ENCODE data around the gene GTF3C6.
"Not testable (repeated sequence)": the region's sequence is repeated elsewhere in the genome, so short reads cannot be mapped to it uniquely, and the experiment has no call there.

The GTF3C6 gene

DNA sequence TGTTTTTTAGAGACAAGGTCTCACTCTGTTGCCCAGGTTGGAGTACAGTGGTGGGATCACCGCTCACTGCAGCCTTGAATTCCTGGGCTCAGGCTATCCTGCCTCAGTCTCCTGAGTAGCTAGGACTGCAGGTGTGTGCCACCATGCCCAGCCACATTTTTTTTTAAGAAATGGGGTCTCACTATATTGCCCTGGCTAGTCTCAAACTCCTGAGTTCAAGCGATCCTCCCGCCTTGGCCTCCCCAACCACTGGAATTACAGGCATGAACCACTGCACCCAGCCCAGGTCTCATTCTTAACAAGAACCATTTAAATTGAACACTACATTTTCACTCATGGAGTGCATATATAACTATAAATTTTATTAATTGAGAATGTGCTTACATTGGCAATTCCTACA is 43.8 kb downstream of the GTF3C6 start:
- peaks cover 41% of the 10 kb centered on the region for H3K36me3 Mint-ChIP-seq (ENCODE audit: low read depth)
- no peak overlapping the region for H3K27ac Mint-ChIP-seq
- H3K4me1 Mint-ChIP-seq (ENCODE audit: low read depth): peaks cover 5% of the 10 kb centered on the region
- no peak overlapping the region for H3K4me3 Mint-ChIP-seq
- no peaks in the 10 kb centered on the region for H3K9me3 Mint-ChIP-seq
- no peaks in the 10 kb centered on the region for H3K27me3 Mint-ChIP-seq (ENCODE audit: low read depth)

DNA sequence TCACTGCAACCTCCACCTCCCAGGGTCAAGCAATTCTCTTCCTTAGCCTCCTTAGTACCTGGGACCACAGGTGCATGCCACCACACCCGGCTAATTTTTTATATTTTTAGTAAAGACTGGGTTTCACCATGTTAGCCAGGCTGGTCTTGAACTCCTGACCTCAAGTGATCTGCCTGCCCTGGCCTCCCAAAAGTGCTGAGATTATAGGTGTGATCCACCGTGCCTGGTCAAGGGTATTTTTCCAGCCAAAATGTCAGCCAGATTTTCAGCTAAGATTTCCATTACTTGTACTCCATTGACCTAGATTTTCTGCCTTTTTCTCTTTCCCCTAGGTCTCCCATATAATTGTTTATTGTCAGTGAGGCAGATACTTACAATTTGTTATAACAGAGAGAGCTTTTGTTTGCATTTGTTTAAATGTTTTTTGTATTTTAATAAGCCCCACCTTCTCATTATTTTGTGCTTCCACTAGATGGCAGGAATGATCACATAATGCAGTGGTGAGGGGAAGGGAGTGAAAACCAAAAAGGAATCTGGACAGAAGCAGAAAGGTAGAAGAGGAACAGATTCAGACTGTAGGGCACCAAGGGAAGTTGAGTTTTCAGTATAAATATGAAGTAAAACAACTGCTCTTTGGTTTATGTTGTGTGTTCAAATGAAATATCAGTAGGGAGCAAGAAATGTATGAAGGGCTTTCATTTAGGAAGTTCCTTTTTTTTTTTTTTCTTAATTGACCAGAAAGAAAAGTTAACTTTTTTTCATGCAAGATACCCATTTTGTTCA is 53.0 kb downstream of the GTF3C6 start:
- Mint-ChIP-seq H3K27me3 (ENCODE audit: low read depth) (no peaks in the 10 kb centered on the region), H3K4me3 (no peak overlapping the region), H3K9me3 (no peaks in the 10 kb centered on the region), H3K36me3 (ENCODE audit: low read depth) (peaks cover 27% of the 10 kb centered on the region), H3K4me1 (ENCODE audit: low read depth) (peaks cover 3% of the 10 kb centered on the region), H3K27ac (no peak overlapping the region)

DNA sequence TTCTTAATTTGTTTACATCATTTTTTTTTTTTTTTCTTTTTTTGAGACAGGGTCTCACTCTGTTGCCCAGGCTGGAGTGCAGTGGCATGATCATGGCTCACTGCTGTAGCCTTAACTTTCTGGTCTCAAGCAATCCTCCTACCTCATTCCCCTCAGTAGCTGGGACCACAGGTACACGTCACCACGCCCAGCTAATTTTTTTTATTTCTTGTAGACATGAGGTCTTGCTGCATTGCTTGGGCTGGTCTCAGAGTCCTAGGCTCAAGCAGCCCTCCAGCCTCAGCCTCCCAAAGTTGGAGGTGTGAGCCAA is 53.6 kb downstream of the GTF3C6 start:
- peaks cover 30% of the 10 kb centered on the region for H3K36me3 Mint-ChIP-seq (ENCODE audit: low read depth)
- no peak overlapping the region for H3K4me3 Mint-ChIP-seq
- no peaks in the 10 kb centered on the region for H3K27me3 Mint-ChIP-seq (ENCODE audit: low read depth)
- H3K4me1 Mint-ChIP-seq (ENCODE audit: low read depth): peaks cover 3% of the 10 kb centered on the region
- no peaks in the 10 kb centered on the region for H3K9me3 Mint-ChIP-seq
- H3K27ac Mint-ChIP-seq: no peak overlapping the region

DNA sequence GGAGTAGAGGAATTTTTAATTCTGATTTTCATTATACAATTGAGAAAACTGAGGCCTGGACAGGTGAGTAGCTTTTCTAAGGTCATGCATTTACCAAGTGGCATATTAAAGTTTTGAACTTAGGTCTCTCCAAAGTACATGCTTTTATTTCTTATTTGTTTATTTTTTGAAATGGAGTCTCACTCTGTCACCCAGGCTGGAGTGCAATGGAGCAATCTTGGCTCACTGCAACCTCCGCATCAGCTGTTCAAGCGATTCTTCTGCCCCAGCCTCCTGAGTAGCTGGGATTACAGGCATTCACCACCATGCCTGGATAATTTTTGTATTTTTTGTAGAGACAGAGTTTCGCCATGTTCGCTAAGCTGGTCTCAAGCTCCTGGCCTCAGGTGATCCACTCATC is 54.0 kb downstream of the GTF3C6 start:
- not testable (repeated sequence) for H3K27me3 Mint-ChIP-seq (ENCODE audit: low read depth); H3K9me3 Mint-ChIP-seq; H3K4me1 Mint-ChIP-seq (ENCODE audit: low read depth); H3K27ac Mint-ChIP-seq; H3K4me3 Mint-ChIP-seq
- H3K36me3 Mint-ChIP-seq (ENCODE audit: low read depth): peaks cover 30% of the 10 kb centered on the region

DNA sequence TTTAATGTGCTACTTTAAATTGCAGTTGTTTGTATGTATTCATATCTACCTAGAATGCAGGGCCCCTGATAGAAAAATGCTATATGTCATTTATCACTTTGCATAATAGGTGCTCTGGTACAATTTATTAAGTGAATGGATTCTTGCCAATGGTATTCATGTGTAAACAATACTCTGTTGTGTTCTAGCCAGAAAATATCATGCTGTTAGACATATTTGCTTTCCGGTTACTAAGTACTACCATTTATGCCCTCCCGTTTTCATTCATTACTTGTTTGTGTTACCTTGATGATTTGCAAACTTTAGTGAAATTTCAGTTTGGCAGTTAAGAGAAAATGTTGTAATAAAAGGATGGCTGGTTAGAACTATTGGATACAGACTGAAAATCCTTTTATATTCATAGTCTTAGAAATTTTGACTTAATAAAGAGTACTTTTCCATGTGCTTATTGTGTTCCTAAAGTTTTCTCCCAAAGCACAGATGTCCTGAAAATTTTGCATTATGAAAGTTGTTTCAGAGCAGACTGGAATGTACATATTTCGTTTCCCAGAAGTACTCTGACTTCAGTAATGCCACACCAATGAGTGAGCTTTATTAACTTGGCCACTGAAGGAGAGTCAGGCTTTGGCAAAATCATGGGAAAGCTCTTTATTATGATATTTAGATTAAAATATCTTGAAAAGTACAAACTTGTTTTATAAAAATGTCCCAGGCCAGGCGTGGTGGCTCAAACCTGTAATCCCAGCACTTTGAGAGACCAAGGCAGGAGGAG is 54.8 kb downstream of the GTF3C6 start:
- Mint-ChIP-seq H3K27me3 (ENCODE audit: low read depth) (no peaks in the 10 kb centered on the region), H3K9me3 (no peaks in the 10 kb centered on the region), H3K4me3 (no peak overlapping the region), H3K27ac (no peak overlapping the region), H3K36me3 (ENCODE audit: low read depth) (peaks cover 31% of the 10 kb centered on the region), H3K4me1 (ENCODE audit: low read depth) (peaks cover 3% of the 10 kb centered on the region)

DNA sequence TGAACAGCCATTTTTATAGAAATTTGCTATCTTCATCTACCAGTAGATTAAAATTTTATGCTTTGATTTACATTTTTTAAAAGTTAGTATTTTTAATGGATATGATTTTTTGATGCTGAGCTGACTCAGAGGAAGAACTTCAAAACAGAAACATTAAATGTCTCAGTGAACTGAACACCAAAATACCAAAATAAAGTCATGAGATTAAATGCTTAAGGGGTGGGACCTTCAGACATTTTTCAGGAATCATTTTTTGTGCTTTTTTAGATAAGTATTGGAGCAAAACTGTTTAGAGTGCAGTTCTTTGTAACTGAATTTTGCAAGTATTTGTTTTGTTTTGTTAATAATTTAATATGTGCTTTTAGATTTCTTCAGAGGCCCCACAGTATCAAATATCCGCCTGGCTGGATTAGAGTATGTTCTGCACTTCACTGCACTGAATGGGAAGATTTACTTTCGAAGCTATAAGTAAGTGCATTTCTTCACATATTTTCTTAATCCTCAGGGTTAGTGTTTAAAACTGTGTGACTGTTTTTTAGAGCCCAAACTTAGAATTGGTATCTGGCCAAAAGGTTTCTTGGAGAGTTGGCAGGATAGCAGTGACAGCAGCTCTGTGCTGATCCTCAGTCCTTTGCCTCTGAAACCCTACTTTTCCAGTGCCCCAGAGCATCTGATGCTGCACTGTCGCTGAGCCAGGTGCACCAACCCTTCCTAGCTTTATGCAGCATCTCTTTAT is 57.1 kb downstream of the GTF3C6 start:
- peaks cover 3% of the 10 kb centered on the region for H3K4me1 Mint-ChIP-seq (ENCODE audit: low read depth)
- H3K27ac Mint-ChIP-seq: no peak overlapping the region
- H3K27me3 Mint-ChIP-seq (ENCODE audit: low read depth): no peaks in the 10 kb centered on the region
- H3K4me3 Mint-ChIP-seq: no peak overlapping the region
- peaks cover 34% of the 10 kb centered on the region for H3K36me3 Mint-ChIP-seq (ENCODE audit: low read depth)
- H3K9me3 Mint-ChIP-seq: no peaks in the 10 kb centered on the region

DNA sequence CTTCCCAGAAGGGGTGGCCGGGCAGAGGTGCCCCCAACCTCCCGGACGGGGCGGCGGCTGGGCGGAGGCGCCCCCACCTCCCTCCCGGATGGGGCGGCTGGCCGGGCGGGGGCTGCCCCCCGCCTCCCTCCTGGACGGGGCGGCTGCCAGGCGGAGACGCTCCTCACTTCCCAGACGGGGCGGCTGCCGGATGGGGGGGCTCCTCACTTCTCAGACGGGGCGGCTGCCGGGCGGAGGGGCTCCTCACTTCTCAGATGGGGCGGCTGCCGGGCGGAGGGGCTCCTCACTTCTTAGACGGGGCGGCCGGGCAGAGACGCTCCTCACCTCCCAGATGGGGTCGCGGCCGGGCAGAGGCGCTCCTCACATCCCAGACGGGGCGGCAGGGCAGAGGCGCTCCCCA is 58.7 kb downstream of the GTF3C6 start:
- peaks cover 27% of the 10 kb centered on the region for H3K36me3 Mint-ChIP-seq (ENCODE audit: low read depth)
- not testable (repeated sequence) for H3K27ac Mint-ChIP-seq; H3K27me3 Mint-ChIP-seq (ENCODE audit: low read depth); H3K4me3 Mint-ChIP-seq; H3K9me3 Mint-ChIP-seq; H3K4me1 Mint-ChIP-seq (ENCODE audit: low read depth)

All from T-helper 1 cell treated with Interleukin-12 subunit alpha and Interleukin-12 subunit beta and Interleukin-4 antibody, amounts not matched to agents 30 μg/mL and 1 μg/mL, for 36 hours (primary cell).